Measurements from ENCODE around the gene ZDHHC8. TPM values are rescaled to one million over a fixed set of nuclear protein-coding genes. Genes with fewer than 3 reads are reported as not detected.

The ZDHHC8 gene
- total RNA-seq, 2 donors from 2014 or later = 14.1 to 36.6 TPM

DNA sequence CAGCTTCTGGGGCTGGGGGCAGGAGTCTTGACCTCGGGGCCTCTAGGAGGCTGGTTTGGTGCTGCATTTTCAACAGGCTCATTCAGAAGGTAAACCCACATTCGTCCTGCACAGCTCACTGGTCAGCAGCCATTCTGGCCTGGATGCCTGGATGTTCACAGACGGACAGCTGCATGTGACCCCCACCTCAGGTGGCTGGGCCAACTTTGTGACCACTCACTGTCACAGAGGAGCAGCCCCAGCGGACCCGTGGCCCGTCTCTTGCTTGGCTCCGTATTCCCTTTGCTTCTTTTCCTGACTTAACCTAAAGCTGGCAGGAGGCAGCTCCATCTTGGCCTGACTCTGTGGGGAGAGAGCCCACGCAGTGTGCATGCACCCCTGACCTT lies 43.3 kb upstream of the ZDHHC8 start:
- H3K4me3 ChIP-seq = no peak overlapping the region
- intact Hi-C loops (cut with DNase I) = no loop called here
- H3K4me1 ChIP-seq (replicated peaks) = peaks cover 11% of the 10 kb centered on the region
- WGBS = 93% methylated on average over 8 of the region's 8 CpGs
- H3K27me3 ChIP-seq (replicated peaks; ENCODE audit: insufficient read depth) = no peaks in the 10 kb centered on the region
- H3K9me3 ChIP-seq = no peaks in the 10 kb centered on the region
- H3K36me3 ChIP-seq = peaks cover 13 to 60% of the 10 kb centered on the region in 2 donors
- no peak for DNase-seq (ENCODE audit: low spot score)
- H3K27ac ChIP-seq = no peak overlapping the region
- TF ChIP-seq, protein P1, sequence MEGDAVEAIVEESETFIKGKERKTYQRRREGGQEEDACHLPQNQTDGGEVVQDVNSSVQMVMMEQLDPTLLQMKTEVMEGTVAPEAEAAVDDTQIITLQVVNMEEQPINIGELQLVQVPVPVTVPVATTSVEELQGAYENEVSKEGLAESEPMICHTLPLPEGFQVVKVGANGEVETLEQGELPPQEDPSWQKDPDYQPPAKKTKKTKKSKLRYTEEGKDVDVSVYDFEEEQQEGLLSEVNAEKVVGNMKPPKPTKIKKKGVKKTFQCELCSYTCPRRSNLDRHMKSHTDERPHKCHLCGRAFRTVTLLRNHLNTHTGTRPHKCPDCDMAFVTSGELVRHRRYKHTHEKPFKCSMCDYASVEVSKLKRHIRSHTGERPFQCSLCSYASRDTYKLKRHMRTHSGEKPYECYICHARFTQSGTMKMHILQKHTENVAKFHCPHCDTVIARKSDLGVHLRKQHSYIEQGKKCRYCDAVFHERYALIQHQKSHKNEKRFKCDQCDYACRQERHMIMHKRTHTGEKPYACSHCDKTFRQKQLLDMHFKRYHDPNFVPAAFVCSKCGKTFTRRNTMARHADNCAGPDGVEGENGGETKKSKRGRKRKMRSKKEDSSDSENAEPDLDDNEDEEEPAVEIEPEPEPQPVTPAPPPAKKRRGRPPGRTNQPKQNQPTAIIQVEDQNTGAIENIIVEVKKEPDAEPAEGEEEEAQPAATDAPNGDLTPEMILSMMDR (IDR thresholded peaks at IDR 0.05) = no peak
- TF ChIP-seq POLR2AphosphoS5 (IDR thresholded peaks at IDR 0.05) = no peak
- no peak for TF ChIP-seq POLR2A (IDR thresholded peaks at IDR 0.05)

GRCh38 chr22:20089226-20089976 lies 42.2 kb upstream of the ZDHHC8 start:
- H3K4me1 ChIP-seq (replicated peaks) = peaks cover 7% of the 10 kb centered on the region
- TF ChIP-seq POLR2A (IDR thresholded peaks at IDR 0.05) (no peak), POLR2AphosphoS5 (IDR thresholded peaks at IDR 0.05) (no peak)
- TF ChIP-seq, protein P1 (IDR thresholded peaks at IDR 0.05) = no peak
- peaks cover 16 to 60% of the 10 kb centered on the region in 2 donors for H3K36me3 ChIP-seq
- no peaks in the 10 kb centered on the region for H3K27me3 ChIP-seq (replicated peaks; ENCODE audit: insufficient read depth)
- intact Hi-C loops (cut with DNase I) = no loop called here
- DNase-seq (ENCODE audit: low spot score) = no peak
- no peak overlapping the region for H3K27ac ChIP-seq
- WGBS = 87% methylated on average over 17 of the region's 17 CpGs
- no peaks in the 10 kb centered on the region for H3K9me3 ChIP-seq
- no peak overlapping the region for H3K4me3 ChIP-seq

DNA sequence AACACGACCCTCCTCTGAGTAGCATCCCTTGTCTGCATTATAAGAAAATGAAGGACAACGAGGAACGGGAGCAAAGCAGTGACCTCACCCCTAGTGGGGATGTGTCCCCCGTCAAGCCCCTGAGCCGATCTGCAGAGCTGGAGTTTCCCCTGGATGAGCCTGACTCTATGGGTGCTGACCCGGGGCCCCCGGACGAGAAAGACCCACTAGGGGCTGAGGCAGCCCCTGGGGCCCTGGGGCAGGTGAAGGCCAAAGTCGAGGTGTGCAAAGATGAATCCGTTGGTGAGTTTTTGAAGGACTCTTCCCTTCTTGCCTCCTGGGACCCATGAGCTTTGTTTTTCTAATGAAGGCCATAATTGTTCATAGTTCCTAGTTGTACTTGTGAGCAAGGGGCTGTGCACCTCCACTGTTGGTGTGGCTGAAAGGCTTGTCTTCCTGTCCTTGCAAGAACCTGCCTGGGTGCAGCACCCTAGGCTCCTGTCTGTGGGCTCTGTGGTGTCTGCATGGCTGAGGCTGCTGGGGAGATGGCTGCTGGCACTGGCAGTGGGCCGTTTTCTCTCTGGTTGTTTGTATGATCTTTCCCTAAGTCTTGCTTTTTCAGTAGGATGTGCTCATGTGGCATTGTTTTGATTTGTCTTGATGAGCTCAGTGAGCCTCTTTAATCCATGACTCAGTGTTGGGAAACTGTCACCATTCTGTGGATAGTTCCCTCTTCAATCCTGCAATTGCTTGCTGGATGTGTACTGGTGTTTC lies 41.5 kb upstream of the ZDHHC8 start:
- no peak overlapping the region for H3K27ac ChIP-seq
- WGBS = 86% methylated on average over 11 of the region's 11 CpGs
- TF ChIP-seq POLR2A (IDR thresholded peaks at IDR 0.05) (no peak), POLR2AphosphoS5 (IDR thresholded peaks at IDR 0.05) (no peak)
- TF ChIP-seq, protein P1 (IDR thresholded peaks at IDR 0.05) = no peak
- H3K4me1 ChIP-seq (replicated peaks) = no peaks in the 10 kb centered on the region
- intact Hi-C loops (cut with DNase I) = no loop called here
- no peak overlapping the region for H3K4me3 ChIP-seq
- H3K27me3 ChIP-seq (replicated peaks; ENCODE audit: insufficient read depth) = no peaks in the 10 kb centered on the region
- DNase-seq (ENCODE audit: low spot score) = no peak
- H3K36me3 ChIP-seq = peaks cover 17 to 60% of the 10 kb centered on the region in 2 donors
- no peaks in the 10 kb centered on the region for H3K9me3 ChIP-seq

DNA sequence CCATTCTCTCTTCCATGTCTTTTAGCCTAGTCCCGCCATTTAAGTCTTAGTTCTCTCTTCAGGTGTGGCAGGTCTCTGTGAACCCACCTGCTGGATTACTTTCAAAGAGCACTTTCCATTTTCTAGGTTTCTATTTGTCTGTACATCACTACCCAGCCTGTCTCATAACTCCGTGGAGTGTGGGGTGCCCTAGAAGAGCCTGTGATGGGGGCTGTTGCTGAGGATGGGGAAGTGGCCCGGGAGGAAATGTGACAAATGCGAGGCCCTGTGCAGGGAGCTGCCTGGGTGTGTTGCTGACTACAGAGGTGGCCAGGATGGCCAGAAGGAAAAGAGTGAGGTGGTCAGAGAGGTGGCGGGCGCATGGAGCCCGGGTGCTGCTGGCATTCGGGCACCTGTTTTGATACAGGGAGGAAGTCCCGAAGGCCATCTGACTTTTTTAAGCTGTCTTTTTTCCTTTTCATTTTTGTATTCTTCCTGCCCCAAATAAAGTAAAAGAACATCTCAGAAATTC lies 40.8 kb upstream of the ZDHHC8 start:
- WGBS = 96% methylated on average over 9 of the region's 9 CpGs
- no peak for DNase-seq (ENCODE audit: low spot score)
- no peaks in the 10 kb centered on the region for H3K27me3 ChIP-seq (replicated peaks; ENCODE audit: insufficient read depth)
- intact Hi-C loops (cut with DNase I) = no loop called here
- peaks cover 17 to 58% of the 10 kb centered on the region in 2 donors for H3K36me3 ChIP-seq
- H3K4me3 ChIP-seq = no peak overlapping the region
- TF ChIP-seq POLR2AphosphoS5 (IDR thresholded peaks at IDR 0.05) (no peak), POLR2A (IDR thresholded peaks at IDR 0.05) (no peak)
- TF ChIP-seq, protein P1 (IDR thresholded peaks at IDR 0.05) = no peak
- H3K9me3 ChIP-seq = no peaks in the 10 kb centered on the region
- no peaks in the 10 kb centered on the region for H3K4me1 ChIP-seq (replicated peaks)
- H3K27ac ChIP-seq = no peak overlapping the region
